GM19328 (cell line): ENCODE results near the gene FOXD4L5.
"Not testable (repeated sequence)": the region's sequence is repeated elsewhere in the genome, so short reads cannot be mapped to it uniquely, and the experiment has no call there.

Experiments used
- ATAC-seq: cut with Tn5 transposase; IDR thresholded peaks from one replicate; pipeline ENCODE4 v1.9.1; 2021; ENCODE audit warnings: mild to moderate bottlenecking, moderate library complexity; ENCODE audit not compliant: unreplicated experiment

The FOXD4L5 gene

GRCh38 chr9:65285109-65285508 is at the start of gene FOXD4L5:
Gene FOXD4L5, minus strand, starts transcription at chr9:65285209. Its CDS starts 832 bp downstream, at chr9:65284377.
- ATAC-seq = not testable (repeated sequence)

DNA sequence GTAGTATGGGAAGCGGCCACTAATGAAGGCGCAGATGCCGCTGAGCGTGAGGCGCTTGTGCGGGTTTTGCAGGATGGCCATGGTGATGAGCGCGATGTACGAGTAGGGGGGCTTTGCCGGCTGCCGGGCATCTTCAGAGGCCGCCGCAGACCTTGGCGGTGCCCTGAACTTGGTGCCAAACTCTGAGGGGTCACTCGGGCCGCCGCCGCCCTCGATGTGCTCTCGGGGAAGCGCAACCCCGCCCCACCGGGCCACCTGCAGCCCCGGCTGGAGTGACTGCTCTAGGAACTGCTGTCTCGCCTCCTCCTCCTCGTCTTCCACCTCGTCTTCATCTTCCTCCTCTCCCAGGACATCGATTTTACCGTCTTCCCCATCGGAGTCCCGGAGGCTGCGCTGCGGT is 1.1 kb downstream of the FOXD4L5 start:
- not testable (repeated sequence) for ATAC-seq

- not testable (repeated sequence) for ATAC-seq
Measured at GRCh38 chr9:65282976-65283375, 2.0 kb downstream of the FOXD4L5 start.
